Adipocyte (in vitro differentiated cells): ENCODE results near the gene NEUROD6.

Experiments used
- DNase-seq: peaks from one replicate; pipeline ENCODE4 v3.0.0-alpha.2; 2015; ENCODE audit warnings: low read depth
- H3K27me3 ChIP-seq: replicated peaks from 2 replicates; pipeline ENCODE4 v1.7.0; 2013; ENCODE audit warnings: mild to moderate bottlenecking, low read length, moderate library complexity; ENCODE audit not compliant: control insufficient read depth, insufficient read depth
- H3K36me3 ChIP-seq: 2 replicates; pipeline ENCODE4 v1.7.0; 2013; ENCODE audit warnings: low read length, mild to moderate bottlenecking, moderate library complexity; ENCODE audit not compliant: control insufficient read depth, insufficient read depth, severe bottlenecking
- H3K4me1 ChIP-seq: 2 replicates; pipeline ENCODE4 v1.7.0; 2013; ENCODE audit warnings: mild to moderate bottlenecking, low read length, moderate library complexity; ENCODE audit not compliant: control insufficient read depth, insufficient read depth
- H3K4me3 ChIP-seq: 2 replicates; pipeline ENCODE4 v1.7.0; 2013; ENCODE audit warnings: mild to moderate bottlenecking, low read length, moderate library complexity
- H3K9ac ChIP-seq: 2 replicates; pipeline ENCODE4 v1.7.0; 2013; ENCODE audit warnings: mild to moderate bottlenecking, low read length, moderate library complexity
- H3K9me3 ChIP-seq: 2 replicates; pipeline ENCODE4 v1.7.0; 2013; ENCODE audit warnings: mild to moderate bottlenecking, low read length, moderate library complexity; ENCODE audit not compliant: control insufficient read depth

NEUROD6 gene

GRCh38 chr7:31358467-31358866 lies 17.9 kb upstream of the NEUROD6 start:
- Histone ChIP-seq H3K4me1 (no peaks in the 10 kb centered on the region), H3K36me3 (no peaks in the 10 kb centered on the region), H3K9me3 (no peaks in the 10 kb centered on the region), H3K9ac (no peak overlapping the region), H3K4me3 (no peak overlapping the region), H3K27me3 (peaks cover 8% of the 10 kb centered on the region)
- no peak for DNase-seq

DNA sequence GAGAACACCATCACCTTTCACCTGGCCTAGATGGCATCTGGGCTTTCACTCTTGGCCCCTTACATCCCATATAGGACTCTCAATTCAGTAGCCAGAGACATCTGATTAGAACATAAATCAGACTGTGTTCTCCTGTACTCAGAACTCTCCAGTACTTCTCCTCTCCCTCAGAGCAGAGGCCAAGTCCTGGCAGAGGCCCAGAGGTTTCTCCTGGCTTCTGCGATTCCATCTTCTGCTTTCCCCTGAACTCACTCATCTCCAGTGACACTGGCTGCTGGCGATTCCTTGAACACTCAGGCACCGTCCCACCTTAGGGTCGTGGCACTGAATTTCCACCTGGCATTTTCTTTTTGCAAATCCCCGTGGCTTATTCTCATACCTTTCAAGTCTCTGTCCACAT lies 4.9 kb upstream of the NEUROD6 start:
- no peaks in the 10 kb centered on the region for H3K9me3 ChIP-seq
- no peaks in the 10 kb centered on the region for H3K36me3 ChIP-seq
- no peaks in the 10 kb centered on the region for H3K4me1 ChIP-seq
- H3K4me3 ChIP-seq, result no peak overlapping the region
- no peak for DNase-seq
- peaks cover 42% of the 10 kb centered on the region for H3K27me3 ChIP-seq
- H3K9ac ChIP-seq, result no peak overlapping the region

DNA sequence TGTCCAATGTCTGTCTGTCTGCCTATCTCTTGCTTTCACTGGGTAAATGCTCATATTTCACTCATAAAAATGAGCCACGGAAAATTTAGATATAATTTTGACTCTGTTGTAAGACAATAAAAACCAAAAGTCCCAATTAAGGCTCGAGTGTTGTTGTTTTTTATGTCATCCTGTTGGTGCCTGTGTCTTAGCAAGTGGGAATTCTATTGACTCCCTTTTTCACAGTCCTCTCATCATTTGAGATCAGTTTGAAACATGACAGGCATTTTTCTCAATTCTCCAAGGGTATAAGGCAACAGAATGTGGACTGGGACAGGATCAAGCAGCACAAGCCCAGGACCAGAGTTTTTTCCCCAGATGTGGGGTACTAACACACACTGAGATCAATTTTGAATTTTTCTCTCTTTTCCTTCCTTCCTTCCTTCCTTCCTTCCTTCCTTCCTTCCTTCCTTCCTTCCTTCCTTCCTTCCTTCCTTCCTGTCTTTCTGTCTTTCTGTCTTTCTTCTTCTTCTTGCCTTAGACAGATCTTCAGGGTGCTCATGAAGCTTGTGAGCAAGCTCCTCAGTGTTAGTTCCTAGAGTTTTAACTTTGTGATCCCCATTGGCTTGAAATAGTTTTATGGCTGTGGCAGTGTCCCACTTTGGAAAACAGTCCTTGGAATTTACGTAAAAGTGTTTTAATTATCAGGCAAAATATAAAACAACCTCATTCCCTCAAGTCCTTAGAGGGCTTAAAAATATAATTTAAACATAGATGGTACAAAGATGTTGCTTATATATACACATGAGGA lies 3.2 kb upstream of the NEUROD6 start:
- peaks cover 46% of the 10 kb centered on the region for H3K27me3 ChIP-seq

GRCh38 chr7:31341141-31341540 lies 615 bp upstream of the NEUROD6 start:
- Histone ChIP-seq H3K4me1 (no peaks in the 10 kb centered on the region), H3K9me3 (no peaks in the 10 kb centered on the region), H3K36me3 (no peaks in the 10 kb centered on the region), H3K27me3 (peaks cover 56% of the 10 kb centered on the region), H3K4me3 (no peak overlapping the region), H3K9ac (no peak overlapping the region)
- DNase-seq, result no peak

More for the DNA sequence above, 3.2 kb upstream of the NEUROD6 start:
- H3K4me1 ChIP-seq, result no peaks in the 10 kb centered on the region
- H3K9me3 ChIP-seq, result no peaks in the 10 kb centered on the region
- no peak overlapping the region for H3K4me3 ChIP-seq
- H3K36me3 ChIP-seq, result no peaks in the 10 kb centered on the region
- no peak for DNase-seq
- H3K9ac ChIP-seq, result no peak overlapping the region

- Histone ChIP-seq H3K36me3 (no peaks in the 10 kb centered on the region), H3K9me3 (no peaks in the 10 kb centered on the region), H3K4me3 (no peak overlapping the region), H3K4me1 (no peaks in the 10 kb centered on the region), H3K9ac (no peak overlapping the region), H3K27me3 (peaks cover 54% of the 10 kb centered on the region)
- DNase-seq, result no peak
Observed at GRCh38 chr7:31340051-31340450, 475 bp downstream of the NEUROD6 start.

GRCh38 chr7:31338706-31339105 lies 1.8 kb downstream of the NEUROD6 start:
- DNase-seq, result no peak
- Histone ChIP-seq H3K9ac (no peak overlapping the region), H3K36me3 (no peaks in the 10 kb centered on the region), H3K9me3 (no peaks in the 10 kb centered on the region), H3K4me1 (no peaks in the 10 kb centered on the region), H3K27me3 (peaks cover 61% of the 10 kb centered on the region), H3K4me3 (no peak overlapping the region)

DNA sequence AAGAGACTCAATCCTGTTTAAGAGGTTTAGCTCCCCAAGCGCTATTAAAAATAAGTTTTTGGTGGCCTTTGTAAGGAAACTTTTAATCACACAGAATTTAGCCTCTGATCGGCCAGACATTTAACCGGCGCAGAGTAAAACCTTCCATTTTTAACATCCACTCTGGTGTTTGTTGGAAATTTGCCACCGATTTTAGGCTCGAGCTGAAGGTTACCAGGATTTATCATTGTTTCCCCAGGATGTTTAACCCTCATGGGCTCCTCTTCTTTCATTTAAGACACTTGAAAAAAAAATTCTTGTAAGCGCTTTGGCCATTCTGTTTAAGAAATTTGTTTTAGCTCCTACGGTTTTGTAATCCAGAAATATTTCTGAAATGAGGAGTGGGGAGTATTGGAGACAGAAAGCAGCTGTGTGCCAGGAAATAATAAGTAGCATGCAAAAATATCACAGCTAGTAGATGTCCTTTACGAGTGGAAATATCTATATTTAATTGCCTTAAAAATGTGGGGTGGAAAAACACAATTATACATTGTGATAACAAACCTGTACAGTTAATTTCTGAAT lies 3.4 kb downstream of the NEUROD6 start:
- Histone ChIP-seq H3K9ac (no peak overlapping the region), H3K27me3 (peaks cover 62% of the 10 kb centered on the region), H3K4me1 (no peaks in the 10 kb centered on the region), H3K4me3 (no peak overlapping the region), H3K36me3 (no peaks in the 10 kb centered on the region), H3K9me3 (no peaks in the 10 kb centered on the region)
- DNase-seq, result no peak

DNA sequence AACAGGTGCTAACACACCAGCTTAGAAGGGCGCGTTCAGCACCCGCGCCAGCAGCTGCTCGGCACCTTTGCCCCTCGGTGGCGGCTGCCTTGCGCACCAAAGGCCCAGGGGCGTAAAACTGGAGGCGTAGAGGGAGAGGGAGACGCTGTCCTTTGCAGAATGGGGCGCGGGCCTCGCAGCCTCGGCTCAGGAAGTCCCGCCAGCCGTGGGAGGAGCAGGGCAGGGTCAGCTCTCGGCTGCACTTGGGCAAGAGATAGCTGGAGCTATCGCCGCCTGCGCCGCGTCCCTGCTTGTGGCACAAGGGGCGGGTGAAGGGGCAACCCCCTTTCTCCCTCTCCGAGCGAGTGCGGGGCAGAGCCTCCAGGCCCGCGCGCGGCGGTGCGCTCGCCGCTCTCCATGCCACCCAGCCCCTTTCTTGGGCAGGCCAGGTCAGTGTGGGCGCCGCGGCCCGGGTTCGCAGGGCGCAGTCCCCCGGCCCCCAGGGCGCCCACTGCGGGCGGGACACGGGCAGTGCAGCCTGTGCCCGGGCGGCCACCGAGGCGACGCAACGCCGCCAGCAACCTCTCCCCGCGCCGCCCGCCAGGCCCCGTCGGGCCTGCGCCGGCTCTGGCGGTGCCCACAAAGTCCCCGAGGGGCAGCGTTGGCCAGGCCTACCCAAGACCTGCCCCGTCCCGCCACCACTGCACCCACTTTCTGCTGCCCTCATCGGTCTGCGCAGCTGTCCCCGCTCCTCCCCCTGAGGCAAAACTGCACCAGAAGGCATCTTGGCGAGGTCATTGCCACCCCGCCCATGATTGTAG lies 4.1 kb downstream of the NEUROD6 start:
- Histone ChIP-seq H3K9me3 (no peaks in the 10 kb centered on the region), H3K27me3 (peaks cover 58% of the 10 kb centered on the region), H3K9ac (no peak overlapping the region), H3K36me3 (no peaks in the 10 kb centered on the region), H3K4me3 (no peak overlapping the region), H3K4me1 (no peaks in the 10 kb centered on the region)
- DNase-seq, result no peak

- no peak overlapping the region for H3K4me3 ChIP-seq
- H3K9ac ChIP-seq, result no peak overlapping the region
- no peaks in the 10 kb centered on the region for H3K36me3 ChIP-seq
- no peaks in the 10 kb centered on the region for H3K4me1 ChIP-seq
- no peak for DNase-seq
- peaks cover 53% of the 10 kb centered on the region for H3K27me3 ChIP-seq
- H3K9me3 ChIP-seq, result no peaks in the 10 kb centered on the region
Observed at GRCh38 chr7:31335884-31336201, 4.7 kb downstream of the NEUROD6 start.

DNA sequence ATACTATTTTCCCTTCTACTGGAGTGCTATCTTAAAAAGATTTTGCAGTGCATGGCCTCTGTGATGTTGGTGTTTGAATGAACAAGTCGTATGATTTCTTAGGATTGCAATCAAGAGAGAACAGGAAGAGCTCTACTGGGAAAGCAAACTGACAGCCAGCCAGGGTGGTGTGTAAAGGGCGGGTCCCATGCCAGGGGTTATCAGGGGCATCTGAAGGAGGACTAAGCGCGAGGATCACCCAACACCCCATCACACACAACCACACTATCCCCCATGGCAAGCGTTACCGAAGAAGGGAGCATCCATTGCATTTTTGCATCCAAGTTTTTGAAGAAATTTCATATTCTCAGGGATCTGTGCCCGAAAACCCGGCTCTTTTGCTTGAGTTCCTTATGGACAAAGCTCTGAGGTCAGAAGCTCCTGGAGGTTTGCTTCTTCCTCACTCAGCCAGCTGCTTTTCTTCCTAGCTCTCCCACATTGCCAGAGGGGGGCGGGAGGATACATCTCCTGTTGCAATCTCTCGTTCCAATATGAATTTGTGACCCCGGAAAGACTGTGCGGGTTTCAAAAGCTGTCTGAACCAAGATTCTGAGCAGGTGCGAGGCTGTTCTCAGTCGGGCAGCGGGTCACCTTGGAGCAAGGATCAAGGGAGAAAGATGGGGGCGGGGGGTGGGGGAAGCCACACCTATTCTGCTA lies 5.2 kb downstream of the NEUROD6 start:
- Histone ChIP-seq H3K9me3 (no peaks in the 10 kb centered on the region), H3K4me1 (no peaks in the 10 kb centered on the region), H3K27me3 (peaks cover 47% of the 10 kb centered on the region), H3K9ac (no peak overlapping the region), H3K36me3 (no peaks in the 10 kb centered on the region), H3K4me3 (no peak overlapping the region)
- no peak for DNase-seq

- no peak for DNase-seq
- no peaks in the 10 kb centered on the region for H3K4me1 ChIP-seq
- no peaks in the 10 kb centered on the region for H3K9me3 ChIP-seq
- peaks cover 38% of the 10 kb centered on the region for H3K27me3 ChIP-seq
- H3K36me3 ChIP-seq, result no peaks in the 10 kb centered on the region
- no peak overlapping the region for H3K4me3 ChIP-seq
- H3K9ac ChIP-seq, result no peak overlapping the region
Observed at GRCh38 chr7:31333291-31333690, 7.2 kb downstream of the NEUROD6 start.
